BJ (cell line): ENCODE measurements around the gene ARMC3. TPM values are rescaled to one million over a fixed set of nuclear protein-coding genes. Genes with fewer than 3 reads are reported as not detected.
"Not testable (repeated sequence)": the region's sequence is repeated elsewhere in the genome, so short reads cannot be mapped to it uniquely, and the experiment has no call there.

Experiments
- CTCF ChIA-PET: fragments of 350-600 bp; formaldehyde crosslinking; extraction: SDS; loops from one replicate; lab custom pipeline; 2021; ENCODE audit warnings: antibody characterized with exemption, inconsistent platforms; lab: Yijun Ruan, JAX
- POLR2A ChIA-PET: fragments of 300-600 bp; sonication (Branson Sonifier 250); formaldehyde crosslinking; extraction: SDS; loops from one replicate; lab custom pipeline; 2021; ENCODE audit warnings: antibody characterized with exemption; lab: Charles Lee
- DNase-seq: peaks from one replicate; pipeline ENCODE4 v3.0.0-alpha.2; 2011; ENCODE audit warnings: low read depth
- H3K27me3 ChIP-seq: 2 replicates; pipeline ENCODE4 v1.6.0; 2011; ENCODE audit warnings: low read length; ENCODE audit not compliant: control insufficient read depth, insufficient read depth
- H3K36me3 ChIP-seq: 2 replicates; pipeline ENCODE4 v1.5.1; 2011; ENCODE audit warnings: low read length; ENCODE audit not compliant: control insufficient read depth, insufficient read depth
- H3K4me3 ChIP-seq: 2 replicates; pipeline ENCODE4 v1.5.1; 2011; ENCODE audit warnings: low read depth, mild to moderate bottlenecking, control low read depth, low read length
- polyA plus RNA-seq: library from polyadenylated mRNA; depleted of rRNA; stranded (reverse); fragments of >200 nt; gene quantifications from 2 replicates; pipeline ENCODE4 v1.2.3, GENCODE V29; 2011
- TF ChIP-seq, protein P1 (sequence below): IDR thresholded peaks from 2 replicates; pipeline ENCODE4 v1.5.1; 2011; ENCODE audit warnings: low read depth, mild to moderate bottlenecking, control low read depth, inconsistent platforms, low read length, moderate library complexity; ENCODE audit not compliant: insufficient read depth

ARMC3 gene
- polyA plus RNA-seq, 1 experiment = not detected

DNA sequence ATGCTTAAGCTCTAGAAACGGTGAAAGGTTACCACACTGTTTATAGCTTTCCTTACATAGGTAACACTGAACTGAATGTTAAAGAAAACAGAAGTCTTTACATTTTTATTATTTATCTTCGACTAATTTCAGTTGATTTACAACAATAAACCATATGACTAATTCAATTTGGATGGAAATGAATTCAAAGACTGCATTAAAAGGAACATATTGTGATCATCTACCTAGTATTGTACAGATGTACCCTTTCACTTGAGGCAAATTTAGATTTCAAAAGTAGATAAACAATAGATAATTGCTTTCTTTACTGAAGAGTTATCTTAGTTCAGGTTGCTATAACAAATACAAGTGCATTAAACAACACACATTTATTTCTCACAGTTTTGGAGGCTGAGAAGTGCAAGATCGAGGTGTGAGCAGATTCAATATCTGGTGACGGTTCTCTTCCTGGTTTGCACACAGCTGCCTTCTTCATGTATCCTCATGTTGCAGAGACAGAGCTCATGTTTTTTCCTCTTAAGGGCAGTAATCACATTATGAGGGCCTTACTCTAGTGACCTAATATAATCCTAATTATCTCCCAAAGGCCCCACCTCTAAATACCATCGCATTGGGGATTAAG is 15.0 kb upstream of the ARMC3 start:
- CTCF ChIA-PET = no interaction called here
- Histone ChIP-seq H3K36me3 (no peaks in the 10 kb centered on the region), H3K4me3 (no peak overlapping the region), H3K27me3 (no peaks in the 10 kb centered on the region)
- no peak for DNase-seq
- TF ChIP-seq, protein P1, sequence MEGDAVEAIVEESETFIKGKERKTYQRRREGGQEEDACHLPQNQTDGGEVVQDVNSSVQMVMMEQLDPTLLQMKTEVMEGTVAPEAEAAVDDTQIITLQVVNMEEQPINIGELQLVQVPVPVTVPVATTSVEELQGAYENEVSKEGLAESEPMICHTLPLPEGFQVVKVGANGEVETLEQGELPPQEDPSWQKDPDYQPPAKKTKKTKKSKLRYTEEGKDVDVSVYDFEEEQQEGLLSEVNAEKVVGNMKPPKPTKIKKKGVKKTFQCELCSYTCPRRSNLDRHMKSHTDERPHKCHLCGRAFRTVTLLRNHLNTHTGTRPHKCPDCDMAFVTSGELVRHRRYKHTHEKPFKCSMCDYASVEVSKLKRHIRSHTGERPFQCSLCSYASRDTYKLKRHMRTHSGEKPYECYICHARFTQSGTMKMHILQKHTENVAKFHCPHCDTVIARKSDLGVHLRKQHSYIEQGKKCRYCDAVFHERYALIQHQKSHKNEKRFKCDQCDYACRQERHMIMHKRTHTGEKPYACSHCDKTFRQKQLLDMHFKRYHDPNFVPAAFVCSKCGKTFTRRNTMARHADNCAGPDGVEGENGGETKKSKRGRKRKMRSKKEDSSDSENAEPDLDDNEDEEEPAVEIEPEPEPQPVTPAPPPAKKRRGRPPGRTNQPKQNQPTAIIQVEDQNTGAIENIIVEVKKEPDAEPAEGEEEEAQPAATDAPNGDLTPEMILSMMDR = no peak
- POLR2A ChIA-PET = no interaction called here

DNA sequence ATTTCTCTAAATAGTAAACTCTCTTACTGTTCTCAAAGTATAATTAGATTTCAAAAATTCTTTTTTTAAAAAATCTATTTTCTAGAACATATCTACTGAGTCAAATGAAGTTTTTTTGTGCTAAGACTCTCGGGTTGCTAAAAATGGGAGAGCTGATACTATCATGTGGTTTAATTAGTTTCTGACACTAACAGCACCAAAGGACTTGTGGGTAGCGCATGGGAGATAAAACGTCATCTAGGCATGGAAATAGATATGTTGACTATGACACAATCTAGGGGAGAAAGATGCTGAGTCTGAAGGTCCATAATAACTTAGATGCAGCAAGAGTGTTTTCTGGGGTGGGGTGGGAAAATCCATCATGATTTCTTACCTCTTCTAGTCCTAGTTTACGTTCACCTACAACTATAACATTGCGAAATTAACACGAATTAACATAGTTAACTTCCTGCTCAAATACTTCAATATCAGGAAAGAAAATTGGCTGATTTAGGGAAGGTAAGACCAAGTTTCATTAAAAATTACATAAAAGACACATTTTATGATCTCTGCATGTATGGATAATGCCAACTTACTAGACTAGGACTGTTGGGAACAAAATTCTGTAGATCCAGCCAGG is 14.3 kb upstream of the ARMC3 start:
- H3K4me3 ChIP-seq = no peak overlapping the region
- no peaks in the 10 kb centered on the region for H3K36me3 ChIP-seq
- ChIA-PET POLR2A (no interaction called here), CTCF (no interaction called here)
- TF ChIP-seq, protein P1 = no peak
- no peak for DNase-seq
- no peaks in the 10 kb centered on the region for H3K27me3 ChIP-seq

DNA sequence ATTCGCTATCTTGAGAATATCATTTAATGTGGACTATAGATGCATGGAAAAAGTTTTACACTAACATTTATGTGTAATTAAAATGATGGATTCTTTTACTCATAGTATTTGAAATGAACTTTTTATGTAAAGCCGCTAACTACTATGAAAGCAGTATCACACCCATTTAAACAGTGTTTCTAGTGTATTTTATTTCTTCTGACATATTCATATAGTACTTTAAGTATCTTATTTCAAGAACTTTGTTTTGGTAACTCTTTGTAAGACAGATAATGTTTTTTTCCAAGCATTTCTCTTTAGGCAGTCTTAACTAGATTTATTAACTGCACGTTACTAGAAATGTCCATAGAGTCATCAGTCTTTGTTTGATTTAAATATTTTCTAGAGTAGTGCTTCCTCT is 12.5 kb upstream of the ARMC3 start:
- POLR2A ChIA-PET = interaction anchor here (0.5 kb wide), 1 partner anchor 234 kb away, joined by 7 read pairs; no protein-coding TSS in a partner anchor
- TF ChIP-seq, protein P1 = no peak
- CTCF ChIA-PET = no interaction called here
- Histone ChIP-seq H3K27me3 (no peaks in the 10 kb centered on the region), H3K36me3 (no peaks in the 10 kb centered on the region), H3K4me3 (no peak overlapping the region)
- DNase-seq = no peak

DNA sequence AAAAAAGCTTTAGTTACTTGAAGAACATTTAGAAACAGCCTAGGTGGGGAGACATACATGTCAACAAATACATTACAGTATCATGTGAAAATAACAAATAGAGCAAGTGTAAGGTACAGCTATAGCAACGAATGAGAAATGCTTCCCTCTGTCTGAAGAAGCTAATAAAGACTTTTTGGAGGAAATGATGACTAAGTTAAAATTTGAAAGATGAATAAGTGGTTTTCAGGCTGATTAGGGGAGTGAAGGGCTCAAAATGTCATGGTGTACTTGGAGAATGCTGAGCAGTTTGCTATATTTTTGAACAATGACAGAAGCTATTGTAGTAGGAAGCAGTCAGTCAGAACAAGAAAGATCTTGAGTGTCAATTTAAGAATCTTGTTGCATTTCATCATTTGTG is 2.8 kb upstream of the ARMC3 start:
- TF ChIP-seq, protein P1 = no peak
- H3K27me3 ChIP-seq = peaks cover 8% of the 10 kb centered on the region
- CTCF ChIA-PET = no interaction called here
- POLR2A ChIA-PET = interaction anchor here (0.6 kb wide), 1 partner anchor 213 kb away, joined by 3 read pairs; no protein-coding TSS in a partner anchor
- no peak overlapping the region for H3K4me3 ChIP-seq
- no peaks in the 10 kb centered on the region for H3K36me3 ChIP-seq
- DNase-seq = no peak

DNA sequence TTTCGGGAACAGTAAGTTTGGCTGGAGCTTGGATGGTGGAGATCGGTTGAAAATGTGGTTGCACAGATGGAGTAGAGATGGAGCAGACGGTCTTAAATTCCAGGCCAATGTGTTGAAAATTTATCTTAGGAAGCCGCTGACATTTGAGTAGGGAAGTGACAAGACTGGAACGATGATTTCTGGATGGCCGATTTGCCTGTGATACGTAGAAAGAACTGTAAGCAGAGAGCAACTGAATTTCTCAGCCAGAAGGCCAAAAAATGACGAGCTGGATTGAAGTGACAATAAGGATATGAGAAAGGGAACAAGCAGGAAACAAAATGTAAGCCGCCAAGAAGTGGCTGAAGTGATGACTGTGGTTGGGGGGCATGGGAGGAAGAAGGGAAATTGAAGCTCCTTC is 687 bp upstream of the ARMC3 start:
- CTCF ChIA-PET = no interaction called here
- TF ChIP-seq, protein P1 = no peak
- no peak for DNase-seq
- POLR2A ChIA-PET = no interaction called here
- Histone ChIP-seq H3K4me3 (no peak overlapping the region), H3K36me3 (no peaks in the 10 kb centered on the region), H3K27me3 (peaks cover 8% of the 10 kb centered on the region)

DNA sequence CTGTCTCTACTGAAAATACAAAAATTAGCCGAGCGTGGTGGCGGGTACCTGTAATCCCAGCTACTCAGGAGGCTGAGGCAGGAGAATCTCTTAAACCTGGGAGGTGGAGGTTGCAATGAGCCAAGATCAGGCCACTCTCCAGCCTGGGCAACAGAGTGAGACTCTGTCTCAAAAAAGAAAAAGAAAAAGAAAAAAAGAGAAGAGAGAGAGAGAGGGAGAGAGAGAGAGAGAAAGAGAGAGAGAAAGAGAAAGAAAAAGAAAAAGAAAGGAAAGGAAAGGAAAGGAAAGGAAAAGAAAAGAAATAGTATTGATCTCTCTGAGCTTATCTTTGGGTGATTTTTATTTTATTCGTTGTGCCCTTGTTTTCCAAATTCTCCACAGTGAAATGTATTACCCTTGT is 1.2 kb downstream of the ARMC3 start:
- DNase-seq, H3K27me3 ChIP-seq, CTCF ChIA-PET, H3K36me3 ChIP-seq, H3K4me3 ChIP-seq, POLR2A ChIA-PET: not testable (repeated sequence)
